Body of pancreas (tissue), 4 donors: ENCODE measurements around the gene NXPH4.

Experiments used
- POLR2A ChIP-seq, 3 donors: fragments of 450-650 bp; IDR thresholded peaks; one replicate each; pipeline ENCODE4 v1.6.1; 2016; ENCODE audit warnings: antibody characterized with exemption in 3 of 3, mild to moderate bottlenecking in 2 of 3
- TF ChIP-seq, protein P1 (sequence below), 7 experiments: fragments of 450-650 bp in 4 of 7; fragments of 200-600 bp in 3 of 7; sonication (generic) in 3 of 7; IDR thresholded peaks; one replicate each; pipeline ENCODE4 v1.5.1; 2016 to 2019; ENCODE audit warnings: antibody characterized with exemption in 7 of 7

DNA sequence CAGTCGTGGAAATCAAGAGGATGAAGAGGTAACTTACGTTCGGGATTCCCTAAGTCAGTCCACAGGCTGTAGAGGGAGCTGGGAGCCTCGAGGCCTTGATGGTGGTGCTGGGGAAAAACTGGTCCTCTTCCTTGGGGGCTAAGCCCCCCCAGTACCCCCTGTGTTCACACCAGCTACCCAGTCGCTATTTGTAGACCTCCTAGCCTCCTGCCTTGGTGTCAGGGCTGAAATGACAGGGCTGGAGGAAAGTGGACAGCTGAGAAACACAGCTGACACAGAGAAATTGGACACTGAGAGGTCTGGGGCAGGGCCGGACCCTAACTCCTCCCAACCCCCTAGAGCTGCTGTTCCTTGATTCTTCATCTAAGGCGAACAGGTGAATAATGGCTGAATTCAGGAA is 34.4 kb downstream of the NXPH4 start, which contains the start of gene STAC3:
- TF ChIP-seq, protein P1, sequence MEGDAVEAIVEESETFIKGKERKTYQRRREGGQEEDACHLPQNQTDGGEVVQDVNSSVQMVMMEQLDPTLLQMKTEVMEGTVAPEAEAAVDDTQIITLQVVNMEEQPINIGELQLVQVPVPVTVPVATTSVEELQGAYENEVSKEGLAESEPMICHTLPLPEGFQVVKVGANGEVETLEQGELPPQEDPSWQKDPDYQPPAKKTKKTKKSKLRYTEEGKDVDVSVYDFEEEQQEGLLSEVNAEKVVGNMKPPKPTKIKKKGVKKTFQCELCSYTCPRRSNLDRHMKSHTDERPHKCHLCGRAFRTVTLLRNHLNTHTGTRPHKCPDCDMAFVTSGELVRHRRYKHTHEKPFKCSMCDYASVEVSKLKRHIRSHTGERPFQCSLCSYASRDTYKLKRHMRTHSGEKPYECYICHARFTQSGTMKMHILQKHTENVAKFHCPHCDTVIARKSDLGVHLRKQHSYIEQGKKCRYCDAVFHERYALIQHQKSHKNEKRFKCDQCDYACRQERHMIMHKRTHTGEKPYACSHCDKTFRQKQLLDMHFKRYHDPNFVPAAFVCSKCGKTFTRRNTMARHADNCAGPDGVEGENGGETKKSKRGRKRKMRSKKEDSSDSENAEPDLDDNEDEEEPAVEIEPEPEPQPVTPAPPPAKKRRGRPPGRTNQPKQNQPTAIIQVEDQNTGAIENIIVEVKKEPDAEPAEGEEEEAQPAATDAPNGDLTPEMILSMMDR (IDR thresholded peaks at IDR 0.05), result no peak
- TF ChIP-seq POLR2A (IDR thresholded peaks at IDR 0.05), result no peak
